Karpas-422 (cell line): Measurements from ENCODE around the gene OTP. TPM values are rescaled to one million over a fixed set of nuclear protein-coding genes. Genes with fewer than 3 reads are reported as not detected.

Source experiments
- DNase-seq: peaks from one replicate; pipeline ENCODE4 v3.0.0-alpha.2; 2015
- H2AFZ ChIP-seq: fragments of 200-600 bp; sonication (generic); 2 replicates; pipeline ENCODE4 v1.6.1; 2014; ENCODE audit warnings: antibody characterized with exemption, low read length, mixed read lengths
- H3K27ac ChIP-seq: fragments of 200-600 bp; sonication (generic); 2 replicates; pipeline ENCODE4 v1.5.1; 2014; ENCODE audit warnings: mild to moderate bottlenecking, low read length, moderate library complexity
- H3K27me3 ChIP-seq: fragments of 200-600 bp; sonication (generic); 2 replicates; pipeline ENCODE4 v1.6.1; 2014; ENCODE audit warnings: low read length, mixed read lengths
- H3K36me3 ChIP-seq: fragments of 200-600 bp; sonication (generic); 2 replicates; pipeline ENCODE4 v1.6.1; 2014; ENCODE audit warnings: low read length, mixed read lengths; ENCODE audit not compliant: insufficient read depth
- H3K4me1 ChIP-seq: fragments of 200-600 bp; sonication (generic); 2 replicates; pipeline ENCODE4 v1.6.1; 2014; ENCODE audit warnings: mild to moderate bottlenecking, low read length, mixed read lengths
- H3K4me2 ChIP-seq: fragments of 200-600 bp; sonication (generic); 2 replicates; pipeline ENCODE4 v1.6.1; 2014; ENCODE audit warnings: low read length, low read depth, mild to moderate bottlenecking; ENCODE audit not compliant: poor library complexity, severe bottlenecking
- H3K4me3 ChIP-seq: fragments of 200-600 bp; sonication (generic); 2 replicates; pipeline ENCODE4 v1.5.1; 2014; ENCODE audit warnings: mild to moderate bottlenecking, antibody characterized with exemption, low read length, mixed read lengths
- H3K79me2 ChIP-seq: fragments of 200-600 bp; sonication (generic); 2 replicates; pipeline ENCODE4 v1.6.1; 2014; ENCODE audit warnings: mild to moderate bottlenecking, low read length, mixed read lengths
- H3K9ac ChIP-seq: fragments of 200-600 bp; sonication (generic); 2 replicates; pipeline ENCODE4 v1.6.0; 2014; ENCODE audit warnings: low read length
- H3K9me2 ChIP-seq: fragments of 200-600 bp; sonication (generic), shearing (Covaris generic); replicated peaks from 2 replicates; pipeline ENCODE4 v1.6.0; 2014; ENCODE audit warnings: mild to moderate bottlenecking, low read length, moderate library complexity; ENCODE audit not compliant: insufficient read depth
- H3K9me3 ChIP-seq: fragments of 300-700, 200-600 bp; sonication (generic); 2 replicates; pipeline ENCODE4 v1.6.1; 2014; ENCODE audit warnings: low read length, mixed read lengths
- H4K20me1 ChIP-seq: fragments of 200-600 bp; sonication (generic); 2 replicates; pipeline ENCODE4 v1.6.1; 2014; ENCODE audit warnings: mild to moderate bottlenecking, antibody characterized with exemption, low read length, low read depth; ENCODE audit not compliant: insufficient read depth
- total RNA-seq: library from RNA; depleted of rRNA; stranded (reverse); fragments of >200 nt; shearing (Covaris generic); gene quantifications from 2 replicates; pipeline ENCODE4 v1.2.3, GENCODE V29; 2014; ENCODE audit warnings: low replicate concordance

The OTP gene
- total RNA-seq, 1 experiment from 2014 or later: not detected

DNA sequence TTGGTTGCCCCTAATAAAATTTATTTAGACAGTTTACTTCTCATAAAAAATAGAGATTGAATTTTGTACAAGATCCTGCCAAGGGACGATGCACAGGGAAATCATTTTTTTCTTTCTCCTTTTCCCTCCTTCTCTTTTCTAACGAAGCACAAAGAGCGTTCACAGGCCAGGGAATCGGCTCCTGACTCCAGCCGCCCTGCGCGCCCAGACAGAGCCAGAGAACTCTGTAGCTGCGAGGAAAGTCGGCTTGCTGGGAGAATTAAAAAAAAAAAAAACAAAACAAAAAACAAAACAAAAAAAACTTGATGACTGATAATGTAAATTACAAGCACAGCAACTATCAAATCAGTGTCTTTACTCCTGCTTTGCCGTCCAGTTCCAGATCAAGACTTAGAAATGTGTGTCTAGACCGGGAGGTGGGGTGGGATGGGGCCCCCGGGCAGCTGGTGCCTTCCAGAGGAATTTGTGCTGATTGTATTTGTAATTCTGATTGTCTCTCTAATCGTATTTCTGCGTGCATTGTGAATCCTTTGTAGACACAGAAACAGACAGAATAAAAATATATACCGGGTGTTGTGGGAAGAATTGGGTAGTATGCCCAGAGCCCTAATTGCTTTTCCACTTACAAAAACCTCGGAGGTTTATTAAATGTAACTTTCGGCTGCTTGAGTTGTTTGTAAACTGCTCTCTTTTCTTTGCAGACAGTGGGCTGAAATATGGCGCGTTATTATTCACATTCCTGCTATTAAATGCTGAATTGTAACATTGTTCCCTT is 3.6 kb upstream of the OTP start:
- no peaks in the 10 kb centered on the region for H3K27me3 ChIP-seq
- no peaks in the 10 kb centered on the region for H3K4me1 ChIP-seq
- H3K4me2 ChIP-seq: no peak overlapping the region
- no peak for DNase-seq
- no peak overlapping the region for H2AFZ ChIP-seq
- H3K4me3 ChIP-seq: no peak overlapping the region
- H3K9ac ChIP-seq: no peak overlapping the region
- H4K20me1 ChIP-seq: no peaks in the 10 kb centered on the region
- H3K9me2 ChIP-seq: no peaks in the 10 kb centered on the region
- H3K79me2 ChIP-seq: no peaks in the 10 kb centered on the region
- no peaks in the 10 kb centered on the region for H3K36me3 ChIP-seq
- H3K27ac ChIP-seq: no peak overlapping the region
- no peaks in the 10 kb centered on the region for H3K9me3 ChIP-seq

- no peaks in the 10 kb centered on the region for H3K9me2 ChIP-seq
- no peak for DNase-seq
- H4K20me1 ChIP-seq: no peaks in the 10 kb centered on the region
- no peak overlapping the region for H3K4me3 ChIP-seq
- H3K4me1 ChIP-seq: no peaks in the 10 kb centered on the region
- no peaks in the 10 kb centered on the region for H3K36me3 ChIP-seq
- H3K79me2 ChIP-seq: no peaks in the 10 kb centered on the region
- H3K9me3 ChIP-seq: no peaks in the 10 kb centered on the region
- no peaks in the 10 kb centered on the region for H3K27me3 ChIP-seq
- no peak overlapping the region for H2AFZ ChIP-seq
- H3K9ac ChIP-seq: no peak overlapping the region
- no peak overlapping the region for H3K27ac ChIP-seq
- no peak overlapping the region for H3K4me2 ChIP-seq
Measured at GRCh38 chr5:77641397-77641943, 3.0 kb upstream of the OTP start.

GRCh38 chr5:77640589-77641396 is 2.3 kb upstream of the OTP start:
- Histone ChIP-seq H3K27me3 (no peaks in the 10 kb centered on the region), H3K9me3 (no peaks in the 10 kb centered on the region), H3K4me2 (no peak overlapping the region), H4K20me1 (no peaks in the 10 kb centered on the region), H2AFZ (no peak overlapping the region), H3K27ac (no peak overlapping the region), H3K4me3 (no peak overlapping the region), H3K36me3 (no peaks in the 10 kb centered on the region), H3K9me2 (no peaks in the 10 kb centered on the region), H3K4me1 (no peaks in the 10 kb centered on the region), H3K79me2 (no peaks in the 10 kb centered on the region), H3K9ac (no peak overlapping the region)
- DNase-seq: no peak

- no peaks in the 10 kb centered on the region for H4K20me1 ChIP-seq
- no peak for DNase-seq
- H3K36me3 ChIP-seq: no peaks in the 10 kb centered on the region
- H3K4me1 ChIP-seq: no peaks in the 10 kb centered on the region
- H3K4me3 ChIP-seq: no peak overlapping the region
- H3K9me3 ChIP-seq: no peaks in the 10 kb centered on the region
- no peak overlapping the region for H3K4me2 ChIP-seq
- H3K9ac ChIP-seq: no peak overlapping the region
- no peaks in the 10 kb centered on the region for H3K9me2 ChIP-seq
- no peaks in the 10 kb centered on the region for H3K27me3 ChIP-seq
- no peak overlapping the region for H2AFZ ChIP-seq
- H3K79me2 ChIP-seq: no peaks in the 10 kb centered on the region
- no peak overlapping the region for H3K27ac ChIP-seq
Measured at GRCh38 chr5:77638763-77639671, 504 bp upstream of the OTP start.

DNA sequence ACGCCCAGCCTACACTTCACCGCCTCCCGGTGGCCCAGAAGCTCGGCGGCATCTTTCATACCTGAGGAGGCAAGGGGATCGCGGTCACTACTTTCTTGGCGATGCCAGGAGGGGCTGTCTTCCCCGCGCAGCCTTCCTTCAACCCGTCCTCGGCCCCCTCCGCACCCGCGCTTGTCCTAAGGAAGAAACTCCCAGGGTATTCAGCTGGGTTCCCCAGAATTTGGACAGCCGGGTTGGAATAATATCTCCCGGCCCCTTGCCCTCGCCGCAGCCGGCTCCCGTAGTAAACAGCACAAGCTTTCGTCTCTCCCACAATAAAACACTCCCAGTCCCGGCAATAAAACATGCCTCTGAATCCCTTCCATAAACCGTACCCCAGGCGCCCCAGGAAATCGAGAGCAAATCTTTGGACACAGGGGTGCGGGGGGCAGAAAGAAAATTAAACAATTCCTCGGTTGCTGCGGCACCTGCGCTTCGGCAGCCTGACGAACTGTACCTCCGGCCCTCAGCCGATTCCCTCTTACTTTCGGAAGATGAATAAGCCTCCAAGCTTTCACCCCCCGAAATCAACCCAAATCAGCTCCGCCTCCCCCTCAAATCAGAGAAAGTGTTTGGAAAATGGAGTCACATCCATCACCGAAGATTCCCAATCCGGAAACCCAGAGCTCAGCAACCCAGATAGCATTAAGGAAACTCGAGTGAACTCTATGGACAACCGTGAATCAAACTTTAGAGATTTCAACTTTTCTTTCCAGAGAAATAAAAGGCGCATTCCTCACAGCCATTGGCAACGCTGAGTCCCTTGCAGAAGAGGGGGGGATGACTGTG is 1.1 kb downstream of the OTP start:
- no peaks in the 10 kb centered on the region for H3K27me3 ChIP-seq
- H3K27ac ChIP-seq: no peak overlapping the region
- no peak overlapping the region for H3K4me3 ChIP-seq
- no peak for DNase-seq
- no peaks in the 10 kb centered on the region for H3K9me3 ChIP-seq
- no peaks in the 10 kb centered on the region for H3K9me2 ChIP-seq
- H3K9ac ChIP-seq: no peak overlapping the region
- no peaks in the 10 kb centered on the region for H4K20me1 ChIP-seq
- no peaks in the 10 kb centered on the region for H3K36me3 ChIP-seq
- H3K4me1 ChIP-seq: no peaks in the 10 kb centered on the region
- no peak overlapping the region for H3K4me2 ChIP-seq
- no peaks in the 10 kb centered on the region for H3K79me2 ChIP-seq
- H2AFZ ChIP-seq: no peak overlapping the region

DNA sequence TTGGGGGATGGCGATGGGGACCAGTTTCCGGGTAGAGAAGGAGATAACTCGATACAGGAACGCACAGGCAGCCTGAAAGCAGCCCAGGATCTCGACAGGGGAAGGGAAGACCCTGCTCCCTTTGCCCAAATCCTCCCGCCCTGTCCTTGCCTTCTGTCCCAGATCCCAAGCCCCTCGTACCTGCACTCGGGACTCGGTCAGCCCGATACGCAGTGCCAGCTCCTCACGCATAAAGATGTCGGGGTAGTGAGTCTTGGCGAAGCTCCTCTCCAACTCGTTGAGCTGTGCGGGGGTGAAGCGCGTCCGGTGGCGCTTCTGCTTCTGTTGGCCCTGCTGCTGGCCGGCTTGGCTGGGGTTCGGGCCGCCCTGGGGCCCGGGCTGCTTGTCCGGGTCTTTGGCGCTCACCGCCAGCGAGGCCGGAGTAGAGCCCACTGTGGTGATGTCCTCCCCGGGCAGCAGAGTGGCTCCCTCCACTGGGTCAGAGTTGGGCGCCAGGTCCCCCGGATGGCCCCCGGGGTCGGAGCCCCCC is 1.8 kb downstream of the OTP start:
- H3K36me3 ChIP-seq: no peaks in the 10 kb centered on the region
- no peaks in the 10 kb centered on the region for H3K9me3 ChIP-seq
- H4K20me1 ChIP-seq: no peaks in the 10 kb centered on the region
- H3K4me1 ChIP-seq: no peaks in the 10 kb centered on the region
- H3K4me3 ChIP-seq: no peak overlapping the region
- H3K79me2 ChIP-seq: no peaks in the 10 kb centered on the region
- no peak overlapping the region for H3K27ac ChIP-seq
- H2AFZ ChIP-seq: no peak overlapping the region
- H3K9me2 ChIP-seq: no peaks in the 10 kb centered on the region
- no peaks in the 10 kb centered on the region for H3K27me3 ChIP-seq
- no peak overlapping the region for H3K4me2 ChIP-seq
- no peak for DNase-seq
- H3K9ac ChIP-seq: no peak overlapping the region

DNA sequence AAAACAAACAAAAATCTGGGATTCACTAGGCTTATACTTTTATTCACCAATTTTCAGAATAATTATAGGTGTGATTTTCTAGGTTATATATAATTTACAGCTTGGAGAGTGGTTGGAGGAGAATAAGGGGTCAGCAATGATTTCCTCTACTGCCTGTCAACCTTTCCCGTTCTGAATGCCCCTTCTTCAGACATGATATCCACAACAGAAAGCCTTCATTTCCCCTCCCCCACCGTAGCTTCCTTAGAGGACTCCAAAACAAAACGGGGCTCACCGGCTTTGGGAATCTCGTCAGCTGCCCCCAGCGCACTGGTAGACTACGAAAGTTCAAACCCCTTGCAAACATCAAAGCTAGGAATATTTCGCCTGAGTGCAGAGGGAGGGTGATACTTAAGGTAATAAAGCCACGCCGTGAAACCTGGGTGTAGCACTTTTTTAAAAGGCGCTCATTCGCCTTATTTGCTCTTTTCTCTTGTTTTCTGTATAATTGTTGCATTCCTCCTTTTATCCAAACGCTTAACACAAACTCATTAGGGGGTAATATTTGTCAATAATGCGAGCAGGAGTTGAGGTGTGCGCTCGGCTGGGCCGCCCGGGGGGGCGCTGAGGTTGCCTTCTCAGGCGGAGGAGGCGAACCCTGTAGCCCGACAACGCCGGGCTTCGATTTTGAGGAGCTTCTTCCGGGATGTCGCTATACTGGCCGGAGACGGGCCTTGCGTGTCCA is 2.4 kb downstream of the OTP start:
- Histone ChIP-seq H3K27me3 (no peaks in the 10 kb centered on the region), H3K36me3 (no peaks in the 10 kb centered on the region), H3K9me3 (no peaks in the 10 kb centered on the region), H3K4me2 (no peak overlapping the region), H3K4me1 (peaks cover 2% of the 10 kb centered on the region; the same call in 1 of the 2 replicates), H3K4me3 (no peak overlapping the region), H3K9ac (no peak overlapping the region), H3K9me2 (no peaks in the 10 kb centered on the region), H3K27ac (no peak overlapping the region), H3K79me2 (no peaks in the 10 kb centered on the region), H2AFZ (no peak overlapping the region), H4K20me1 (no peaks in the 10 kb centered on the region)
- DNase-seq: no peak
